ENCODE data around the gene RASSF8. TPM values are rescaled to one million over a fixed set of nuclear protein-coding genes. Genes with fewer than 3 reads are reported as not detected.

Gene RASSF8
- total RNA-seq, 1 experiment from 2014 or later, result 9.2 TPM

DNA sequence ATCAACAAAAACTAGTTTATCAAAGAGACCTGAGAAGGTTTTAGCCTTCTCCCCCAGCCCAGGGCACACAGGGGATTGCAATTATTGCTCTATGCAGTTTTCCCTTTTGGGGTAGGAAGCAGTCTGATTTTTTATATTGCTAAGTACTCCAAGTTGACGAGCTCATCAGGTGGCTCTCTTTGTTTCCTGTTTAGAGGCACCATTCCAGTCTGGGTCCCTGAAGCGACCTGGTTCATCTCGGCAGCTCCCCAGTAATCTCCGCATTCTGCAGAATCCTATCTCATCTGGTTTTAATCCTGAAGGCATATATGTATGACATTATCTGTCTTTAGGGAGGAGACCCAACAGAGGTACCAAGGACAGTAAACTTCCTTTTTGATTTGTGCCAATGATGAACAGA lies 110.0 kb downstream of the RASSF8 start:
- POLR2A ChIA-PET, result no interaction called here
- ATAC-seq (no peak), DNase-seq (ENCODE audit: low read depth, low spot score) (no peak)
- no TSS peak for BruUV-seq (replicated peaks)
- no peaks in the 10 kb centered on the region for H3K27me3 ChIP-seq (ENCODE audit: insufficient read depth, low read length)
- no peaks in the 10 kb centered on the region for H3K36me3 ChIP-seq (ENCODE audit: control insufficient read depth in 1 of 2, insufficient read depth in 2 of 2, low read length in 2 of 2)
- no peaks in the 10 kb centered on the region for H3K4me1 ChIP-seq (ENCODE audit: control insufficient read depth in 1 of 2, insufficient read depth in 2 of 2, low read length in 2 of 2)
- H3K27ac ChIP-seq (ENCODE audit: low read depth, low read length), result no peak overlapping the region
- no peak overlapping the region for H3K4me2 ChIP-seq (ENCODE audit: low read length)
- CTCF ChIA-PET, result no interaction called here
- RAD21 ChIA-PET (ENCODE audit: low non-redundant PET in 1 of 2, low total read pairs in 2 of 2, uncharacterized antibody in 2 of 2, unreplicated experiment in 2 of 2), result interaction anchor here in 1 of 2 experiments (0.5 kb wide), 1 partner anchor 181 kb away, joined by 3 read pairs; no protein-coding TSS in a partner anchor
- H4K20me1 ChIP-seq (ENCODE audit: insufficient read depth), result no peaks in the 10 kb centered on the region; the same call in 1 of the 2 replicates
- H3K9me3 ChIP-seq (ENCODE audit: control insufficient read depth in 1 of 2, insufficient read depth in 1 of 2, low read depth in 1 of 2, low read length in 2 of 2), result no peaks in the 10 kb centered on the region
- H3K9me2 ChIP-seq (ENCODE audit: insufficient read depth), result no peaks in the 10 kb centered on the region
- H3K9ac ChIP-seq (ENCODE audit: low read length), result no peak overlapping the region
- TF ChIP-seq RAD21 (IDR thresholded peaks at IDR 0.05; ENCODE audit: low read depth) (no peak), EZH2 (IDR thresholded peaks at IDR 0.05) (no peak), SRF (IDR thresholded peaks at IDR 0.05; ENCODE audit: low read depth) (no peak), JUND (IDR thresholded peaks at IDR 0.05) (no peak), ZNF274 (IDR thresholded peaks at IDR 0.05; ENCODE audit: low read depth, low read length) (no peak), EGR1 (IDR thresholded peaks at IDR 0.05; ENCODE audit: low read depth) (no peak), ZFX (IDR thresholded peaks at IDR 0.05) (no peak), POLR2AphosphoS5 (IDR thresholded peaks at IDR 0.05; ENCODE audit: low read depth, low read length) (no peak), SIN3A (IDR thresholded peaks at IDR 0.05; ENCODE audit: low read depth) (no peak)
- TF ChIP-seq, protein P1, sequence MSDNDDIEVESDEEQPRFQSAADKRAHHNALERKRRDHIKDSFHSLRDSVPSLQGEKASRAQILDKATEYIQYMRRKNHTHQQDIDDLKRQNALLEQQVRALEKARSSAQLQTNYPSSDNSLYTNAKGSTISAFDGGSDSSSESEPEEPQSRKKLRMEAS (IDR thresholded peaks at IDR 0.05), result no peak
- TF ChIP-seq, protein P2, sequence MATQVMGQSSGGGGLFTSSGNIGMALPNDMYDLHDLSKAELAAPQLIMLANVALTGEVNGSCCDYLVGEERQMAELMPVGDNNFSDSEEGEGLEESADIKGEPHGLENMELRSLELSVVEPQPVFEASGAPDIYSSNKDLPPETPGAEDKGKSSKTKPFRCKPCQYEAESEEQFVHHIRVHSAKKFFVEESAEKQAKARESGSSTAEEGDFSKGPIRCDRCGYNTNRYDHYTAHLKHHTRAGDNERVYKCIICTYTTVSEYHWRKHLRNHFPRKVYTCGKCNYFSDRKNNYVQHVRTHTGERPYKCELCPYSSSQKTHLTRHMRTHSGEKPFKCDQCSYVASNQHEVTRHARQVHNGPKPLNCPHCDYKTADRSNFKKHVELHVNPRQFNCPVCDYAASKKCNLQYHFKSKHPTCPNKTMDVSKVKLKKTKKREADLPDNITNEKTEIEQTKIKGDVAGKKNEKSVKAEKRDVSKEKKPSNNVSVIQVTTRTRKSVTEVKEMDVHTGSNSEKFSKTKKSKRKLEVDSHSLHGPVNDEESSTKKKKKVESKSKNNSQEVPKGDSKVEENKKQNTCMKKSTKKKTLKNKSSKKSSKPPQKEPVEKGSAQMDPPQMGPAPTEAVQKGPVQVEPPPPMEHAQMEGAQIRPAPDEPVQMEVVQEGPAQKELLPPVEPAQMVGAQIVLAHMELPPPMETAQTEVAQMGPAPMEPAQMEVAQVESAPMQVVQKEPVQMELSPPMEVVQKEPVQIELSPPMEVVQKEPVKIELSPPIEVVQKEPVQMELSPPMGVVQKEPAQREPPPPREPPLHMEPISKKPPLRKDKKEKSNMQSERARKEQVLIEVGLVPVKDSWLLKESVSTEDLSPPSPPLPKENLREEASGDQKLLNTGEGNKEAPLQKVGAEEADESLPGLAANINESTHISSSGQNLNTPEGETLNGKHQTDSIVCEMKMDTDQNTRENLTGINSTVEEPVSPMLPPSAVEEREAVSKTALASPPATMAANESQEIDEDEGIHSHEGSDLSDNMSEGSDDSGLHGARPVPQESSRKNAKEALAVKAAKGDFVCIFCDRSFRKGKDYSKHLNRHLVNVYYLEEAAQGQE (IDR thresholded peaks at IDR 0.05; ENCODE audit: low read depth), result no peak
- TF ChIP-seq, protein P3, sequence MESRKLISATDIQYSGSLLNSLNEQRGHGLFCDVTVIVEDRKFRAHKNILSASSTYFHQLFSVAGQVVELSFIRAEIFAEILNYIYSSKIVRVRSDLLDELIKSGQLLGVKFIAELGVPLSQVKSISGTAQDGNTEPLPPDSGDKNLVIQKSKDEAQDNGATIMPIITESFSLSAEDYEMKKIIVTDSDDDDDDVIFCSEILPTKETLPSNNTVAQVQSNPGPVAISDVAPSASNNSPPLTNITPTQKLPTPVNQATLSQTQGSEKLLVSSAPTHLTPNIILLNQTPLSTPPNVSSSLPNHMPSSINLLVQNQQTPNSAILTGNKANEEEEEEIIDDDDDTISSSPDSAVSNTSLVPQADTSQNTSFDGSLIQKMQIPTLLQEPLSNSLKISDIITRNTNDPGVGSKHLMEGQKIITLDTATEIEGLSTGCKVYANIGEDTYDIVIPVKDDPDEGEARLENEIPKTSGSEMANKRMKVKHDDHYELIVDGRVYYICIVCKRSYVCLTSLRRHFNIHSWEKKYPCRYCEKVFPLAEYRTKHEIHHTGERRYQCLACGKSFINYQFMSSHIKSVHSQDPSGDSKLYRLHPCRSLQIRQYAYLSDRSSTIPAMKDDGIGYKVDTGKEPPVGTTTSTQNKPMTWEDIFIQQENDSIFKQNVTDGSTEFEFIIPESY (IDR thresholded peaks at IDR 0.05; ENCODE audit: extremely low read depth, insufficient replicate concordance, low read length), result no peak
- intact Hi-C loops (cut with micrococcal nuclease), result no loop called here
- H2AFZ ChIP-seq (ENCODE audit: low read depth, low read length, poor library complexity, severe bottlenecking), result no peak overlapping the region
- no peaks in the 10 kb centered on the region for H3K79me2 ChIP-seq (ENCODE audit: insufficient read depth, low read length)
- no peak overlapping the region for H3K4me3 ChIP-seq (replicated peaks in 1 of 2; ENCODE audit: low read depth in 1 of 2, low read length in 2 of 2)

Measured in HCT116 (cell line).